Spleen (tissue), 11 donors: ENCODE results near the gene MRC2. TPM values are rescaled to one million over a fixed set of nuclear protein-coding genes. Genes with fewer than 3 reads are reported as not detected.

Source experiments
- DNase-seq: peaks from one replicate; pipeline ENCODE4 v3.0.0-alpha.2; 2020
- H3K27ac ChIP-seq, 8 donors: fragments of 200-600 bp; sonication (generic) in 7 of 8; 1 replicate in 4 of 8; 2 replicates in 4 of 8; pipeline versions ENCODE4 v1.5.0 to v1.8.0; 2016 to 2021; ENCODE audit warnings: inconsistent platforms in 4 of 8, mild to moderate bottlenecking in 4 of 8, moderate library complexity in 1 of 8
- H3K27me3 ChIP-seq, 7 donors: fragments of 200-600 bp; sonication (generic) in 6 of 7; replicated peaks in 1 of 7; 1 replicate in 4 of 7; 2 replicates in 3 of 7; pipeline versions ENCODE4 v1.5.0 to v1.8.0; 2016 to 2021; ENCODE audit warnings: inconsistent platforms in 3 of 7, mild to moderate bottlenecking in 1 of 7
- H3K36me3 ChIP-seq, 6 donors: fragments of 200-600 bp; sonication (generic) in 5 of 6; 1 replicate in 4 of 6; 2 replicates in 2 of 6; pipeline versions ENCODE4 v1.5.0 to v1.8.0; 2016 to 2021; ENCODE audit warnings: inconsistent platforms in 2 of 6
- H3K4me1 ChIP-seq, 6 donors: fragments of 200-600 bp; sonication (generic) in 5 of 6; 1 replicate in 3 of 6; 2 replicates in 3 of 6; pipeline versions ENCODE4 v1.5.0 to v1.8.0; 2016 to 2021; ENCODE audit warnings: inconsistent platforms in 3 of 6
- H3K4me3 ChIP-seq, 8 donors: fragments of 200-600 bp; sonication (generic) in 7 of 8; 1 replicate in 4 of 8; 2 replicates in 4 of 8; pipeline versions ENCODE4 v1.5.0 to v1.8.0; 2016 to 2021; ENCODE audit warnings: inconsistent platforms in 4 of 8, mild to moderate bottlenecking in 4 of 8, moderate library complexity in 2 of 8
- H3K9me3 ChIP-seq, 8 donors: fragments of 200-600 bp; sonication (generic) in 7 of 8; 1 replicate in 4 of 8; 2 replicates in 4 of 8; pipeline versions ENCODE4 v1.5.0 to v1.8.0; 2016 to 2021; ENCODE audit warnings: inconsistent platforms in 4 of 8
- CTCF ChIP-seq, 11 experiments: fragments of 200-600 bp in 7 of 11; fragments of 450-650 bp in 4 of 11; sonication (generic) in 4 of 11; IDR thresholded peaks in 8 of 11; conservative IDR thresholded peaks in 3 of 11; 1 replicate in 7 of 11; 2 replicates in 4 of 11; pipeline versions ENCODE4 v1.4.0 to v1.8.0; 2016 to 2021; ENCODE audit warnings: antibody characterized with exemption in 11 of 11, inconsistent platforms in 4 of 11, mild to moderate bottlenecking in 1 of 11
- POLR2A ChIP-seq, 3 donors: fragments of 450-650 bp; IDR thresholded peaks; one replicate each; pipeline ENCODE4 v1.5.1; 2017; ENCODE audit warnings: antibody characterized with exemption in 3 of 3, mild to moderate bottlenecking in 1 of 3
- POLR2AphosphoS5 ChIP-seq, 3 donors: sonication (generic); formaldehyde crosslinking; IDR thresholded peaks; one replicate each; pipeline ENCODE4 v1.5.1; 2017; ENCODE audit warnings: antibody characterized with exemption in 3 of 3
- WGBS, 5 donors: extraction: QIAGEN DNeasy Blood & Tissue Kit in 3 of 5; methylation state at CpG; one replicate each; pipeline versions ENCODE4 v1.1.5 to v1.1.7; 2013 to 2018; 5-methylcytosine and 5-hydroxymethylcytosine counted together
- intact Hi-C: fragments of 100-400 bp; cut with DNase I; formaldehyde crosslinking; loops from one replicate; pipeline ENCODE4 v1.15.0; 2023; ENCODE audit warnings: low total_unique reads
- polyA plus RNA-seq, 3 donors: library from polyadenylated mRNA; stranded (reverse); fragments of 200-250 nt; gene quantifications; one replicate each; pipeline ENCODE4 v1.2.1, GENCODE V29; 2013
- total RNA-seq, 7 donors: library from RNA; depleted of rRNA in 3 of 7; stranded (reverse); fragments of >200 nt in 3 of 7; fragmentation: NEBNext Ultra II Directional in 4 of 7; extraction: Animal tissue kit (Norgen Biotek cat#: 25700) in 4 of 7; gene quantifications; one replicate each; pipeline versions ENCODE4 v1.1.0 to v1.2.1, GENCODE V29; 2016 to 2021
- donor health status: healthy with polysubstance abuse.
- donor health status: DM: no; HTN: no; CAD: no; lungs with moderate emphysema.
- donor health status: DM: no; HTN: no; CAD: no.
- donor health status: Bipolar disorder and iron deficiency.
- donor health status: healthy.
- donor health status: DM: no; HTN: no; CAD: no.
- donor health status: DM: yes; HTN: yes; CAD: no.

MRC2 gene
- total and polyA plus RNA-seq, 10 donors, result 4.5 to 75.1 (median 38.7) TPM

- intact Hi-C loops, result no loop called here
- H3K4me3 ChIP-seq, result no peak overlapping the region
- no peak for DNase-seq
- H3K9me3 ChIP-seq, result peaks cover 0 to 9% (median 5%) of the 10 kb centered on the region in 8 donors
- no peak overlapping the region for H3K27ac ChIP-seq
- H3K27me3 ChIP-seq, result peaks cover 0 to 11% (median 0%) of the 10 kb centered on the region in 7 donors
- no peaks in the 10 kb centered on the region for H3K4me1 ChIP-seq
- WGBS, 5 donors, result 92 to 94% (median 93%) methylated on average over 17 of the region's 17 CpGs
- H3K36me3 ChIP-seq, result no peaks in the 10 kb centered on the region
- TF ChIP-seq POLR2AphosphoS5 (IDR thresholded peaks at IDR 0.05), result no peak
- TF ChIP-seq CTCF (IDR thresholded peaks at IDR 0.05 in 8 of 11, conservative IDR thresholded peaks at IDR 0.05 in 3 of 11), result no peak
- no peak for TF ChIP-seq POLR2A (IDR thresholded peaks at IDR 0.05)
Measured at GRCh38 chr17:62713086-62713881, 85.8 kb downstream of the MRC2 start.

- intact Hi-C loops, result no loop called here
- 90 to 94% (median 90%) methylated on average over 7 to 8 of the region's 8 CpGs for WGBS, 5 donors
- H3K4me1 ChIP-seq, result no peaks in the 10 kb centered on the region
- H3K36me3 ChIP-seq, result no peaks in the 10 kb centered on the region
- no peaks in the 10 kb centered on the region for H3K9me3 ChIP-seq
- TF ChIP-seq POLR2A (IDR thresholded peaks at IDR 0.05) (no peak), CTCF (IDR thresholded peaks at IDR 0.05 in 8 of 11, conservative IDR thresholded peaks at IDR 0.05 in 3 of 11) (no peak), POLR2AphosphoS5 (IDR thresholded peaks at IDR 0.05) (no peak)
- no peak for DNase-seq
- peaks cover 0 to 11% (median 0%) of the 10 kb centered on the region in 7 donors for H3K27me3 ChIP-seq
- no peak overlapping the region for H3K4me3 ChIP-seq
- H3K27ac ChIP-seq, result no peak overlapping the region
Measured at GRCh38 chr17:62714016-62714777, 86.7 kb downstream of the MRC2 start.

- H3K9me3 ChIP-seq, result no peaks in the 10 kb centered on the region
- no peak overlapping the region for H3K27ac ChIP-seq
Measured at GRCh38 chr17:62715882-62716390, 88.5 kb downstream of the MRC2 start.

More at GRCh38 chr17:62715882-62716390, 88.5 kb downstream of the MRC2 start:
- H3K4me1 ChIP-seq, result peaks cover 0 to 11% (median 0%) of the 10 kb centered on the region in 6 donors
- TF ChIP-seq POLR2AphosphoS5 (IDR thresholded peaks at IDR 0.05), result no peak
- no peak for TF ChIP-seq POLR2A (IDR thresholded peaks at IDR 0.05)
- TF ChIP-seq CTCF (IDR thresholded peaks at IDR 0.05 in 8 of 11, conservative IDR thresholded peaks at IDR 0.05 in 3 of 11), result no peak
- no peak for DNase-seq
- H3K27me3 ChIP-seq, result peaks cover 0 to 11% (median 0%) of the 10 kb centered on the region in 7 donors
- no peak overlapping the region for H3K4me3 ChIP-seq
- H3K36me3 ChIP-seq, result no peaks in the 10 kb centered on the region
- WGBS, 5 donors, result 92 to 97% (median 96%) methylated on average over 17 to 18 of the region's 18 CpGs
- intact Hi-C loops, result no loop called here
